GM12878 (cell line): ENCODE results near the gene EXOC3L1. TPM values are rescaled to one million over a fixed set of nuclear protein-coding genes. Genes with fewer than 3 reads are reported as not detected.

ENCODE experiments used
- CHD2 ChIP-seq: IDR thresholded peaks from 2 replicates; pipeline ENCODE4 v1.6.1; 2011; ENCODE audit warnings: low read depth, low read length, improper control_type of control experiment, borderline replicate concordance
- FOS ChIP-seq: IDR thresholded peaks from 3 replicates; pipeline ENCODE4 v1.6.1; 2011; ENCODE audit warnings: borderline replicate concordance; ENCODE audit not compliant: insufficient read length; ENCODE audit errors: extremely low read depth
- HDGF ChIP-seq: fragments of 450-650 bp; IDR thresholded peaks from 2 replicates; pipeline ENCODE4 v1.6.1; 2016; ENCODE audit warnings: antibody characterized with exemption
- HSF1 ChIP-seq: fragments of 150-350 bp; IDR thresholded peaks from 2 replicates; pipeline ENCODE4 v1.6.1; 2014; ENCODE audit warnings: mild to moderate bottlenecking, low read depth, low read length
- SUPT20H ChIP-seq: IDR thresholded peaks from 2 replicates; pipeline ENCODE4 v1.6.1; 2011; ENCODE audit warnings: low read depth, mild to moderate bottlenecking, low read length, moderate library complexity, borderline replicate concordance; ENCODE audit not compliant: control insufficient read depth
- ZBTB11 ChIP-seq: fragments of 450-650 bp; formaldehyde crosslinking; IDR thresholded peaks from 2 replicates; pipeline ENCODE4 v1.5.0; 2022; ENCODE audit warnings: mild to moderate bottlenecking, missing genetic modification characterization
- ZNF687 ChIP-seq: fragments of 450-650 bp; IDR thresholded peaks from 2 replicates; pipeline ENCODE4 v1.6.1; 2017; ENCODE audit warnings: mild to moderate bottlenecking, moderate library complexity
- polyA plus RNA-seq, 11 experiments: library from polyadenylated mRNA; depleted of rRNA in 4 of 11; unstranded in 6 of 11; stranded (reverse) in 5 of 11; fragments of >200 nt; fragmentation: Nextera tagmentation in 4 of 11; fragmentation: Illumina TruSeq in 1 of 11; extraction: Ambion mirVana in 4 of 11; extraction: Trizol in 1 of 11; gene quantifications; 1 replicate in 1 of 11; 2 replicates in 10 of 11; pipeline versions ENCODE4 v1.2.1 to v1.2.3, GENCODE V29; 2011 to 2016; ENCODE audit warnings: inconsistent platforms in 2 of 11, missing spikeins in 2 of 11, low read depth in 1 of 11
- total RNA-seq, 4 experiments: library from RNA; depleted of rRNA in 3 of 4; stranded (reverse); fragments of >200 nt in 3 of 4; fragmentation: Illumina TruSeq in 1 of 4; extraction: Trizol in 1 of 4; gene quantifications; 2 replicates each; pipeline versions ENCODE4 v1.2.1 to v1.2.3, GENCODE V29; 2013 to 2021

The EXOC3L1 gene
- total and polyA plus RNA-seq, 10 of the 15 experiments (the other 5 are each of a cell fraction or from before 2014, with no cell fraction given): 0.07 to 0.42 TPM; not detected in 8

- TF ChIP-seq HSF1 (no peak), SUPT20H (no peak), ZBTB11 (CRISPR knock-in tag) (no peak), FOS (no peak), ZNF687 (no peak), CHD2 (no peak), HDGF (no peak)
Observed at GRCh38 chr16:67151431-67152097, 38.4 kb downstream of the EXOC3L1 start (continued).
